GM18498 (cell line): Measurements from ENCODE around the gene PCNX2.

Experiments
- ATAC-seq: cut with Tn5 transposase; IDR thresholded peaks from one replicate; pipeline ENCODE4 v1.9.1; 2021; ENCODE audit warnings: mild to moderate bottlenecking, moderate library complexity; ENCODE audit not compliant: unreplicated experiment

The PCNX2 gene

DNA sequence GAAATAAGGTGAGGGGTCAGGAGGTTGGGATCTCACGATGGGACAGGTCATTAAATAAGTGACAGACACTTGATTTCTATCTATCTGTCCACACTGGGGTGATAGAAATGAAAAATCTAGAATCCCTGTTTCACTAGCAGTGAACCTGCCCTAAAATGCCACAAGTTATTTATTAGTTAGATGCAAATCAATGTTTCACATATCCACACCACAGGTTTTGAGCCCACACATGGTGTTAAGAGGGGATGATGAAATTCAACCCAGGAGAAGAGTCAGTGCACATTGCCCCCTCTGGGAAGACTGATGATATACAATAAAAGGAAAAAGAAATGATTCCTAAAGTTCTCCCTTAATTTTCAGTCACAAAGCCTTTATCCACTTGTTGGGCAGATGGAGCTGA is 355.3 kb downstream of the PCNX2 start:
- ATAC-seq: peak; percentile 49

DNA sequence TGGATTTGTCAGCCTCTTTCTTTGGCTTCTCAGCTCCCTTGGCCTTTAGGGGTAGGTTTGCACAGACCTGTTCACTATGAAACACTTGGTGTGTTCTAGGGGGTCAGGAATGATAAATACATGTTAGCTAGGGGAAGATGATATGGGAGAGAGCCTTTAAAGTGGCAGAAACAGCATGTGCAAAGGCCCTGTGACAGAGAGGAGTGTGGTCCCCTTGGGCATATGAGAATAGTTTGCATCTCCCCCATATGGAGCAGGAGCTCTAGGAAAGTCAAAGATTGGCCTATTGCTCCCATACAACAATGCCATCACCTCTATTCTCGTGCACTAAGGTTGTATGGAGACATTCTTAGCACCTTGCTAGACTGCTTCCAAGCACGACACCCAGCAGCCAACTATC is 355.8 kb downstream of the PCNX2 start:
- no peak for ATAC-seq

DNA sequence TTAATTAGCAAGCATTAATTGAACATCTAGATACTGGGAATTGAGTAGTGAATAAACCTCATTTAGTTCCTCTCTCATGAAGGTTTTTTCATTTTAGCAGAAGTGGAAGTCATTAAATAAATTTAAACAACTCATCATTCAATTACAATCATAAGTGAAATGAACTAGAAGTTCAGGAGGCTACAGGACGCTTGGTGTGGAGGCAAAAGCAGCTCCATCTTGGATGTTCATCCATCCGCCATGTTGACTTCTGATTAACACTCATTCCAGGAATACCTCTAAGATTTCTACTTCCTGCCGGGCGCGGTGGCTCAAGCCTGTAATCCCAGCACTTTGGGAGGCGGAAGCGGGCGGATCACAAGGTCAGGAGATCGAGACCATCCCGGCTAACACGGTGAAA is 356.6 kb downstream of the PCNX2 start:
- no peak for ATAC-seq

DNA sequence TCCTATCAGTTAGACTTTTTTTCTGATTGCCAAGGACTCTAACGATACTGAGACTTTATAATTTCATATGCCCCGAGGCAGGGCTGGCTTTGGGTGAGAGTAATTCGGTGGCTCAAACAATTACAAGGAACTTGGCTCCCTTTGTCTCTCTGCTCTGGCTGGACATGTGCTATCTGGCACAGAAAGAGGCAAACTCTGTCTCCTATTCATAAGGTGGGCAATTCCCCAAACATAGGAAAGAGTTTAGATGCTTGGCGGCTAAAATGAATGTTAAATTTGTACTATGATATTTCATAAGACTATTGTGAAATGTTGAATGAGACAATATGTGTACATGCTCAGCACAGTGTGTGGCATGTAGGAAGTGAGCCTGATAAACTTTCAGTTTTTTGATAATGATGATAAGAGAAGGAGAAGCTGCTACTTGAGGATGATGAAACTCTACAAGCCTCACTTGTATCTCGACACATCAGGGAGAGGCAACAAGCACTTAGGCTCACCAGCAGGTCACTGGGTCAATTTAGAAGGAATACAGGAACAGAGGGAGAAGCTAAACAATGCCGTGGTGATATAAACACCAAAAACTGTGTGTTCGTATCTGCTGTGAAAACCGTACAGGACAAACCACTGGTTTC is 357.7 kb downstream of the PCNX2 start:
- ATAC-seq: no peak

DNA sequence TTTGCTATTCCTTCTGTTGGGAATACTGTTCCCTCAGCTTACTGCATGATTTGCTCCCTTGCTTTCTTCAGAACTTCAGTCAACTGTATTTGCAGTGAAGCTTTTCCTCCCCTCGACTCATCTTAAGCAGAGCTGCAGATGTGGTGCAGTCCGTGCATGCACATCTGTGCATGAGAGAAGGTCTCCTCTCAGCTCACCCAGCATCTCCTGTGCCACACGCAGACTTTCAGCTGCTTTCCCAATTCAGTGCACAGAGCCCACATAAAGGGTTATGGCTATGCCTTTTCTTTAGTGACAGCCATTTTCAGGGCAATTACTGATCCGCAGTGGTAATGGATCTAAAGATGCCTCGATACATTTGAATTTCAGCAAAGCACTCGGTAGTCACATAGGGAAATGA is 358.6 kb downstream of the PCNX2 start:
- no peak for ATAC-seq
